Measurements from ENCODE around the gene KRTAP12-1.

The KRTAP12-1 gene

DNA sequence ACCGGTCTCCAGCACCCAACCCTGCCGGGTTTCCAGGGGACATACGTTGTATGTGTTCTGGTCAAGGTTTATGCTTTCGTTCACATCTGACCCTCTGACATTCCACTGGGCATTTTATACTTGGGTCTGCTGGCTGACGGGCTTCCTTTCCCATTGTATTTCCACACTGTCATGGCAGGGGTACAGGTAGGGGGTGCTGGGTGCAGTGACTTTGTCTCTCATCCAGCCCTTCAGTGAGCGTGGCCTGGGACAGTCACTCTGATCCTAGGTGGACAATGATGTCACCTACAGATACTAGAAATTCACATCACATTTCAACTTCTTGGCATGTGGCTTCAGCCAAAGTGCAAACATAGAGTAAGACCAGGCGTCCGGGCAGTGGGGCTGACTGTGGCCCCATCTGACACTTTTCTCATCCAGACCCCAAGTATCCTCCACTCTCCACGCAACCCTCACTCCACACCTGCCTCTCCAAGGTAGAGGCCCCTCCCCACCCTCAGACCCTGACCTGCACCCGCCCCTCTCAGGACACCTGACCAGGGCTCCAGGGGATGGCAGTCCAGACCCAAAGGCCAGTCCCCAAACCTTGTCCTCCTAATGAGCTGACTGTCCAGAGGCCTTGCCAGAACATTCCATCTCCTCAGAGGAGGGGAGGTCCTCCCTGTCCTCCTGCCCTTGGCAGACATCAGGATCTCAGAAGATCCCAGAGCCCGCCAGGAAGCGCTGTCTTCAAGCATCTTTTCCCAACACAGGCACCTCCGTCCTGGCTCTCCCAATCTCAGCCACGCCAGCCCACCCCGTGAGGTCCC lies 45.5 kb downstream of the KRTAP12-1 start:
- Histone ChIP-seq H3K4me3 (ENCODE audit: low read depth, low read length) (no peak overlapping the region), H3K4me1 (no peaks in the 10 kb centered on the region), H3K36me3 (no peaks in the 10 kb centered on the region), H3K9me3 (peaks cover 3% of the 10 kb centered on the region), H3K27me3 (no peaks in the 10 kb centered on the region)
- DNase-seq, result no peak
- TF ChIP-seq, protein P1, sequence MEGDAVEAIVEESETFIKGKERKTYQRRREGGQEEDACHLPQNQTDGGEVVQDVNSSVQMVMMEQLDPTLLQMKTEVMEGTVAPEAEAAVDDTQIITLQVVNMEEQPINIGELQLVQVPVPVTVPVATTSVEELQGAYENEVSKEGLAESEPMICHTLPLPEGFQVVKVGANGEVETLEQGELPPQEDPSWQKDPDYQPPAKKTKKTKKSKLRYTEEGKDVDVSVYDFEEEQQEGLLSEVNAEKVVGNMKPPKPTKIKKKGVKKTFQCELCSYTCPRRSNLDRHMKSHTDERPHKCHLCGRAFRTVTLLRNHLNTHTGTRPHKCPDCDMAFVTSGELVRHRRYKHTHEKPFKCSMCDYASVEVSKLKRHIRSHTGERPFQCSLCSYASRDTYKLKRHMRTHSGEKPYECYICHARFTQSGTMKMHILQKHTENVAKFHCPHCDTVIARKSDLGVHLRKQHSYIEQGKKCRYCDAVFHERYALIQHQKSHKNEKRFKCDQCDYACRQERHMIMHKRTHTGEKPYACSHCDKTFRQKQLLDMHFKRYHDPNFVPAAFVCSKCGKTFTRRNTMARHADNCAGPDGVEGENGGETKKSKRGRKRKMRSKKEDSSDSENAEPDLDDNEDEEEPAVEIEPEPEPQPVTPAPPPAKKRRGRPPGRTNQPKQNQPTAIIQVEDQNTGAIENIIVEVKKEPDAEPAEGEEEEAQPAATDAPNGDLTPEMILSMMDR (IDR thresholded peaks at IDR 0.05; ENCODE audit: low read depth, low read length), result no peak

DNA sequence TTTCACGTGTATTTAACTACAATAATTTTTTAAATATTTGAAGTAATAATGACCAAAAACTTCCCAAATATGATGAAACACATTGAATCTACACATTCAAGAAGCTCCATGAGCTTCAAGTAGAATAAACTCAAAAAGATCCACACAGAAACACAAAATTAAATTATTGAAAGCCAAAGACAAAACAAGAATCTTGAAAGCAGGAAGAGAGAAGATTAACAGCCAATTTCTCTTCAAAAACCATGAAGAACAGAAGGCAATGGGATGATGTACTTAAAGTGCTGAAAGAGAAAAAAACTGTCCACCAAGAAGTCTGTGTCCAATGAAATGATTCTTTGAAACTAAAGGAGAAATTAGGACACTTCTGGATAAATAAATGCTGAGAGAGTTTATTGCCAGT lies 49.9 kb downstream of the KRTAP12-1 start:
- TF ChIP-seq, protein P1 (IDR thresholded peaks at IDR 0.05; ENCODE audit: low read depth, low read length), result no peak
- DNase-seq, result no peak
- no peaks in the 10 kb centered on the region for H3K4me1 ChIP-seq
- no peaks in the 10 kb centered on the region for H3K36me3 ChIP-seq
- H3K9me3 ChIP-seq, result no peaks in the 10 kb centered on the region; the same call in 1 of the 2 replicates
- H3K4me3 ChIP-seq (ENCODE audit: low read depth, low read length), result no peak overlapping the region
- no peaks in the 10 kb centered on the region for H3K27me3 ChIP-seq

Data from BE2C (cell line).